Measurements from ENCODE around the gene NSD2.

Gene NSD2

DNA sequence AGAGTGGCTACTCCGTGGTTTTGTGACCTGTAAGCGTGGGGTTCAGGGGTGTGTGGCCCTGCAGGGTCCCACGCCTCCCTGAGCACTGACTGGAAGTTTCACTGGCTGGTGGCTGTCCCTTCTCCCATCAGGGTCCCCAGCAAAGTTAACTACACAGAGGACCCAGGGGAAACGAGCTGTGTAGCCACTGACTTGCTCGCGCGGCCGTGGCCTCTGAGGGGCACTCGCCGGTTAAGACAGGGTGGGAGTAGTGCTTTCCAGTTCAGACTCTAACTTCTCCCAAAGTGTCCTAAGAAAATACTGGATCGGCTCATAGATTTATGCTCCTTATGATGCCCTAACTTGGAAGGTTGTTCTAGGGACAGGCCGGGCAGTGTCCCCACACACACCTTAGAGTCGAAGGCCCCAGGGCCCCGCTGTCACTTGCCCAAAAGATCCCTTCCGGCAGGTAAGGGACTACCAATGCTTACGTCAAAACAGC lies 109.4 kb downstream of the NSD2 start:
- no peak overlapping the region for H3K27ac ChIP-seq (ENCODE audit: low read length)
- H4K20me1 ChIP-seq (ENCODE audit: insufficient read depth, low read length): peaks cover 77% of the 10 kb centered on the region
- no peaks in the 10 kb centered on the region for H3K9me3 ChIP-seq (ENCODE audit: insufficient read depth, low read length, severe bottlenecking)
- no peak overlapping the region for H3K4me2 ChIP-seq (ENCODE audit: insufficient read depth, low read length)
- DNase-seq (no peak), ATAC-seq (ENCODE audit: insufficient read depth, low read depth) (no peak)
- no peak overlapping the region for H3K4me3 ChIP-seq (ENCODE audit: low read depth in 1 of 2, low read length in 2 of 2)
- H3K9ac ChIP-seq (ENCODE audit: low read depth, low read length): no peak overlapping the region
- peaks cover 15% of the 10 kb centered on the region; the same call in 1 of the 2 replicates for H3K79me2 ChIP-seq (ENCODE audit: insufficient read depth, low read length)
- TF ChIP-seq, protein P1, sequence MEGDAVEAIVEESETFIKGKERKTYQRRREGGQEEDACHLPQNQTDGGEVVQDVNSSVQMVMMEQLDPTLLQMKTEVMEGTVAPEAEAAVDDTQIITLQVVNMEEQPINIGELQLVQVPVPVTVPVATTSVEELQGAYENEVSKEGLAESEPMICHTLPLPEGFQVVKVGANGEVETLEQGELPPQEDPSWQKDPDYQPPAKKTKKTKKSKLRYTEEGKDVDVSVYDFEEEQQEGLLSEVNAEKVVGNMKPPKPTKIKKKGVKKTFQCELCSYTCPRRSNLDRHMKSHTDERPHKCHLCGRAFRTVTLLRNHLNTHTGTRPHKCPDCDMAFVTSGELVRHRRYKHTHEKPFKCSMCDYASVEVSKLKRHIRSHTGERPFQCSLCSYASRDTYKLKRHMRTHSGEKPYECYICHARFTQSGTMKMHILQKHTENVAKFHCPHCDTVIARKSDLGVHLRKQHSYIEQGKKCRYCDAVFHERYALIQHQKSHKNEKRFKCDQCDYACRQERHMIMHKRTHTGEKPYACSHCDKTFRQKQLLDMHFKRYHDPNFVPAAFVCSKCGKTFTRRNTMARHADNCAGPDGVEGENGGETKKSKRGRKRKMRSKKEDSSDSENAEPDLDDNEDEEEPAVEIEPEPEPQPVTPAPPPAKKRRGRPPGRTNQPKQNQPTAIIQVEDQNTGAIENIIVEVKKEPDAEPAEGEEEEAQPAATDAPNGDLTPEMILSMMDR (IDR thresholded peaks at IDR 0.05; ENCODE audit: borderline replicate concordance, extremely low read depth, low read length, poor library complexity, severe bottlenecking): no peak
- TF ChIP-seq EZH2 (IDR thresholded peaks at IDR 0.05; ENCODE audit: borderline replicate concordance, low read depth, low read length, severe bottlenecking): no peak
- no peaks in the 10 kb centered on the region for H3K4me1 ChIP-seq (ENCODE audit: insufficient read depth, low read length)
- H3K27me3 ChIP-seq (ENCODE audit: insufficient read depth, low read length, poor library complexity): no peaks in the 10 kb centered on the region
- peaks cover 99% of the 10 kb centered on the region for H3K36me3 ChIP-seq (ENCODE audit: insufficient read depth, low read length)
- no peak overlapping the region for H2AFZ ChIP-seq (ENCODE audit: low read depth, low read length)

DNA sequence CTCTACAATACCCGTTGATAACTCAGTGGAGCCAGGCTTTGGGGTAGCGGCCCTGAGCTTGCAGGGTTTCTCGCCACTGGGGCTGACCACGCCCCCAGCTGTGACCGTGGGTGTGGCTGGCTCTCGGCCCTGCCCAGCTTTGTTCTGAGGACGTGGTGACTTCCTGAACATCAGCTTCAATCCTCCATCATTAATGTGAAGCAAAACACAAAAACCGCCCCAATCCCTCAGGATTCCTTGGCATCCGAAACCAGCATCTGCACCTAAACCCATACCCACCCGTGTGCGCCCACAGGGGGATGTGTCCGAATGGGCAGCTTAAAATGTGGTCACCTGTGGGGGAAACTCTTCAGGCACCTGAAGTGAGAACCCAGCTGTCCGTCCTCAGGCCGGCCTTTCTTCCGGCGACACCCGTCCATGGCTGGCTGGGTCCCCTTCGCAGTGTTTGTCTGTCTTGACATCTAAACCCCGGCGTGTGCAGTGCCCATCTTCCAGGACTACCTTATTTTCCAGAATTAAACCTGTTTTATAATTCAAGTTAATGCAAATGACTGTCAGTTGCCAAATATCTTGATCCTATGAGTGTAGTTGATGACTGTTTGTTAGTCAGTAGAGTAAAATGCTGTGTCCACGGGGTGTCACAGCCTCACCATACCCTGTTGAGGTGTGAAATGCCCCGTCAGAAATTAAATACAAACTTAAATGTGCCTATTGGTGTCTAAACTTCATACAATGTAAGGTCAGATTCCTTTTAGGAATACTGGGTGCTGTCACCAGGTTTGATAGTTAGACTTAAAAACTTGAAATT lies 110.3 kb downstream of the NSD2 start:
- Histone ChIP-seq H3K79me2 (ENCODE audit: insufficient read depth, low read length) (peaks cover 15% of the 10 kb centered on the region; the same call in 1 of the 2 replicates), H3K36me3 (ENCODE audit: insufficient read depth, low read length) (peaks cover 99% of the 10 kb centered on the region), H3K9ac (ENCODE audit: low read depth, low read length) (no peak overlapping the region), H3K9me3 (ENCODE audit: insufficient read depth, low read length, severe bottlenecking) (no peaks in the 10 kb centered on the region), H3K27ac (ENCODE audit: low read length) (no peak overlapping the region), H4K20me1 (ENCODE audit: insufficient read depth, low read length) (peaks cover 75% of the 10 kb centered on the region), H2AFZ (ENCODE audit: low read depth, low read length) (no peak overlapping the region), H3K27me3 (ENCODE audit: insufficient read depth, low read length, poor library complexity) (no peaks in the 10 kb centered on the region), H3K4me3 (ENCODE audit: low read depth in 1 of 2, low read length in 2 of 2) (no peak overlapping the region), H3K4me2 (ENCODE audit: insufficient read depth, low read length) (no peak overlapping the region), H3K4me1 (ENCODE audit: insufficient read depth, low read length) (no peaks in the 10 kb centered on the region)
- DNase-seq (no peak), ATAC-seq (ENCODE audit: insufficient read depth, low read depth) (no peak)
- TF ChIP-seq EZH2 (IDR thresholded peaks at IDR 0.05; ENCODE audit: borderline replicate concordance, low read depth, low read length, severe bottlenecking): no peak
- TF ChIP-seq, protein P1 (IDR thresholded peaks at IDR 0.05; ENCODE audit: borderline replicate concordance, extremely low read depth, low read length, poor library complexity, severe bottlenecking): no peak

DNA sequence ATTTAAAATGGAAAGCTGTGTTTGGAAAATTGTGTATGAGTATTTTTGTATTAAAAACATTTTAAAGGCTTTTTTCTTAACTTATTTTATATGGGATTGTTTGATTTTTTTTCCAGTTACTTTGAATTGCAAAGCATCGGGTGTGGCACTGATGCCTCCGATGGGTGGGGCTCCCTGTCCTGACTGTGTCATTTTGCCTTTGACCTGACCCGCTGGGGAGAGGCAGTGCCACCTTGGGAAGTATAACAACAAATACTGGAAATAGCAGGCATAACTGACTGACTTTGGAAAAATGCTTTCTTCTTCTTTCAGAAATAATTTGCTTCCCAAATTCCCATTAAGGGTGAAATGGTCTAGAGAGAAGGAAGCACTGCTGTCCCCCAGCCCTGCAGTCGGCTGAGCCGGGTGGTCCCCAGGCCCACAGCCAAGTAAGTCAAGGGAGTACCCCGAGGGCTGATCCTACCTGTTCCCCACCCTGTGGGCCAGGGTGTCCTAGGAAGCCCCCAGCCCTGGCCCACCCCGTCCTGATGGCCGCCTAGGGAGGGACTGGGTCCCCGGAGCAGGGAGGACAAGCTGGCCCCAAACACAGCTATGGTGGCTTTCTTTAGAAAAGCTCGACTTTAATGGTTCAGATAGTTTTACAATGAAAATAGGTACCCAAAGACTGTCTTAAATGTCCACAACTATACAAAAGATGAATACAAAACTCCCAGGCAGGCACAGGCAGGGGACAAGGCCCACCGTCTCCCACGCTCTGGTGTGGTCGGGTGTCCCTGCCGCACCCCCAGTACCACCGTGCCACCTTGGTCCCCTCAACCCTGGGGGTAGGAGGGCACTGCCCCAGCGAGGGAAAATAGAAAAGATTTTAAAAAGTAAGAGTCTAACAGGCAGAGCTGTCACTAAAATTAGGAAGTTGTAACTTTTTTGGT lies 111.2 kb downstream of the NSD2 start:
- Histone ChIP-seq H3K27ac (ENCODE audit: low read length) (no peak overlapping the region), H4K20me1 (ENCODE audit: insufficient read depth, low read length) (peaks cover 73% of the 10 kb centered on the region), H3K4me3 (ENCODE audit: low read depth in 1 of 2, low read length in 2 of 2) (no peak overlapping the region), H3K4me2 (ENCODE audit: insufficient read depth, low read length) (no peak overlapping the region), H3K27me3 (ENCODE audit: insufficient read depth, low read length, poor library complexity) (no peaks in the 10 kb centered on the region), H2AFZ (ENCODE audit: low read depth, low read length) (no peak overlapping the region), H3K4me1 (ENCODE audit: insufficient read depth, low read length) (no peaks in the 10 kb centered on the region), H3K79me2 (ENCODE audit: insufficient read depth, low read length) (peaks cover 15% of the 10 kb centered on the region), H3K9ac (ENCODE audit: low read depth, low read length) (no peak overlapping the region), H3K36me3 (ENCODE audit: insufficient read depth, low read length) (peaks cover 100% of the 10 kb centered on the region), H3K9me3 (ENCODE audit: insufficient read depth, low read length, severe bottlenecking) (no peaks in the 10 kb centered on the region)
- DNase-seq (no peak), ATAC-seq (ENCODE audit: insufficient read depth, low read depth) (no peak)
- TF ChIP-seq, protein P1 (IDR thresholded peaks at IDR 0.05; ENCODE audit: borderline replicate concordance, extremely low read depth, low read length, poor library complexity, severe bottlenecking): no peak
- no peak for TF ChIP-seq EZH2 (IDR thresholded peaks at IDR 0.05; ENCODE audit: borderline replicate concordance, low read depth, low read length, severe bottlenecking)

All from DND-41 (cell line).